ENCODE results near the gene EMILIN2. TPM values are rescaled to one million over a fixed set of nuclear protein-coding genes. Genes with fewer than 3 reads are reported as not detected.
A peak's percentile ranks its signal among the peaks of the same experiment; 100 is the strongest.

Gene EMILIN2
- total and polyA plus RNA-seq, 2 of the 8 experiments (the other 6 are each of a cell fraction or from before 2014, with no cell fraction given) = 6.0 to 7.5 TPM

DNA sequence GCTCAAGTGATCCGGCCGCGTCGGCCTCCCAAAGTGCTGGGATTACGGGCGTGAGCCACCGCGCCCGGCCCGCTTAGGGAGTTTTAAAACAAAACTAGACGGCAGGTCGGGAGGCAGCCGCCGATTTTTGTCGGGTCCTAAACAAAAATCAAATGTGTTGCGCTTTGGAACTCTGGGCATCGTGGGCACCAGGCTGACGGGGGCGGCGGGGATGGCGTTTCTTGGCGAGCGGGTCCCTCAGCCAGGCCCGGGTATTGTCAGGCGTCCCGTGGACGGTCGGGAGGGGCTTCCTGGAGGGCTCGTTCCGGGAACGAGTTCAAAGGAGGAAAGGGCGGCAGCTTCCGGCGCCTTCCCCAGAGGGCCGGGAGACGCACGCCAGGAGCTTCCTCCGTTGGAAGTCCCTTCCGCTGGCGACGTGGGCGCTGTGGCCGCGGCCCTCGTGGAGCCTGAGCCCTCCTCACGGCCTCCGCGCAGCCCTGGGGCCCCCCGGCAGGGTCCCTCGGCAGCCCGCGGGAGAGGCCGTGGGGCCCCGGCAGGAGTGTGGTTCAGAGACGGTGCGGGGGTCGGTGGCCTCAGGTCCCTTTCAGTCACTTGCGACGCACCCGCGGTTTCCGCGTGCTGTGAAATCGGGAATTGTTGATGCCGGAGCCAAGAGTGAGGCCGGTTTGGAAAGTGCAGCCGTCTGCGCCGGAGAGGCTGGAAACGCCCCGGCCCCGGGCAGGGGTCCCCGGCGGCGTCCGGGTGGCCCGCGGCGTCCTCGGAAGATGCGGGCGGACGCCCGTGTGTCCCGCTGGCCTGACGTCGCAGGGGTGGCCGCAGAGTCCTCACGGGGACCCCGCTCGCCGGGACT lies 59.3 kb downstream of the EMILIN2 start:
- H4K91ac ChIP-seq (replicated peaks; ENCODE audit: insufficient read length, low read length) = no peak overlapping the region
- no peak overlapping the region for H2BK15ac ChIP-seq (ENCODE audit: low read length)
- ChIA-PET CTCF (ENCODE audit: partially characterized antibody) (no interaction called here), POLR2A (ENCODE audit: partially characterized antibody) (interaction anchor here (0.8 to 1.5 kb wide), 6 partner anchors 10 to 85 kb away, joined by 3 to 5 read pairs (median 4); no protein-coding TSS in a partner anchor)
- peaks cover 4% of the 10 kb centered on the region; the same call in 1 of the 2 replicates for H3K79me1 ChIP-seq (ENCODE audit: low read depth, low read length)
- DNase-seq (ENCODE audit: low read depth in 1 of 2, low spot score in 2 of 2) = peak in 1 of 2 experiments; percentile 65
- H3K4me1 ChIP-seq (replicated peaks in 1 of 4; ENCODE audit: control insufficient read depth in 3 of 4, insufficient read depth in 4 of 4, low read length in 3 of 4) = peaks cover 0 to 6% (median 4%) of the 10 kb centered on the region in 4 experiments; a peak in 5 of 7 replicates
- peak overlapping the region; percentile 54 to 97 (median 74) for H3K4me3 ChIP-seq (ENCODE audit: extremely low read depth in 1 of 4, insufficient read depth in 2 of 4, low read depth in 3 of 4, low read length in 4 of 4)
- peaks cover 12% of the 10 kb centered on the region; the same call in 1 of the 2 replicates for H3K23me2 ChIP-seq (ENCODE audit: low read depth, low read length)
- peak overlapping the region in 3 of 4 experiments; percentile 34 to 59 (median 40); a peak in 5 of 7 replicates for H3K9ac ChIP-seq (replicated peaks in 1 of 4; ENCODE audit: extremely low read depth in 1 of 4, low read depth in 3 of 4, low read length in 3 of 4)
- H3K27ac ChIP-seq (ENCODE audit: low read depth, low read length) = no peak overlapping the region; the same call in 1 of the 2 replicates
- peak overlapping the region; percentile 86 for H4K8ac ChIP-seq (ENCODE audit: extremely low read depth, insufficient read depth, low read length)
- H4K20me1 ChIP-seq (replicated peaks in 1 of 2; ENCODE audit: control insufficient read depth in 1 of 2, insufficient read depth in 2 of 2, low read length in 2 of 2) = peaks cover 0 to 12% of the 10 kb centered on the region in 2 experiments
- H3K18ac ChIP-seq (ENCODE audit: extremely low read depth, low read length) = no peak overlapping the region
- H2BK5ac ChIP-seq (ENCODE audit: low read depth, low read length) = no peak overlapping the region
- no peak overlapping the region for H2AK5ac ChIP-seq (ENCODE audit: low read depth, low read length)
- H3K27me3 ChIP-seq (replicated peaks in 1 of 4; ENCODE audit: control insufficient read depth in 3 of 4, extremely low read depth in 1 of 4, insufficient read depth in 3 of 4, low read length in 3 of 4) = peaks cover 0 to 2% (median 0%) of the 10 kb centered on the region in 4 experiments; a peak in 3 of 7 replicates
- H3K4ac ChIP-seq (replicated peaks; ENCODE audit: insufficient read length, low read depth, low read length) = peak overlapping the region; percentile 69
- H2AFZ ChIP-seq (ENCODE audit: low read length) = no peak overlapping the region
- no peaks in the 10 kb centered on the region; a peak in 1 of 4 replicates for H3K9me3 ChIP-seq (ENCODE audit: insufficient read depth in 2 of 2, low read depth in 1 of 2, low read length in 1 of 2)
- no peak overlapping the region for H3K23ac ChIP-seq (ENCODE audit: insufficient read length)
- H4K5ac ChIP-seq (ENCODE audit: insufficient read length, low read depth, low read length) = peak overlapping the region; percentile 54
- peaks cover 0 to 13% (median 11%) of the 10 kb centered on the region in 4 experiments; a peak in 6 of 8 replicates for H3K36me3 ChIP-seq (ENCODE audit: control insufficient read depth in 2 of 4, insufficient read depth in 4 of 4, low read length in 3 of 4)
- H2BK120ac ChIP-seq (replicated peaks; ENCODE audit: low read depth, low read length) = no peak overlapping the region
- H2BK20ac ChIP-seq (ENCODE audit: low read length) = no peak overlapping the region
- peak overlapping the region; percentile 53 for H3K56ac ChIP-seq (replicated peaks; ENCODE audit: insufficient read length, low read depth, low read length)
- H3K79me2 ChIP-seq (ENCODE audit: control insufficient read depth in 1 of 2, insufficient read depth in 2 of 2, low read length in 2 of 2) = no peaks in the 10 kb centered on the region
- peak overlapping the region; percentile 91 to 97 for H3K4me2 ChIP-seq (ENCODE audit: insufficient read depth in 1 of 2, low read depth in 2 of 2, low read length in 2 of 2)
- no peak overlapping the region for H2BK12ac ChIP-seq (ENCODE audit: low read depth, low read length)
- 18% methylated on average over 63 of the region's 92 CpGs; no CpG with 5 or more reads in 1 of the 2 experiments for WGBS, 2 experiments (ENCODE audit: extremely low coverage in 1 of 2, insufficient coverage in 1 of 2, insufficient read length in 1 of 2, insufficient replicate concordance in 2 of 2, low coverage in 1 of 2, low lambda C conversion rate in 2 of 2, missing lambda C conversion rate in 1 of 2)
- no peak overlapping the region for H3K14ac ChIP-seq (ENCODE audit: insufficient read length)
- FAIRE-seq = no peak
- TF ChIP-seq TAF7 (optimal IDR thresholded peaks at IDR 0.05; ENCODE audit: borderline replicate concordance, low read depth, low read length) (peak; percentile 13), KDM4A (IDR thresholded peaks at IDR 0.05; ENCODE audit: low read depth, low read length, severe bottlenecking) (peak; percentile 77), TAF1 (IDR thresholded peaks at IDR 0.05; ENCODE audit: low read depth, low read length) (0 out of 2 replicates have a peak, but pooled peaks have one; percentile 34), EGR1 (IDR thresholded peaks at IDR 0.05; ENCODE audit: borderline replicate concordance, low read depth, low read length) (no peak), TEAD4 (IDR thresholded peaks at IDR 0.05; ENCODE audit: low read depth, low read length) (no peak), SP1 (IDR thresholded peaks at IDR 0.05; ENCODE audit: low read depth, low read length) (no peak), EZH2 (IDR thresholded peaks at IDR 0.05; ENCODE audit: low read depth, low read length, severe bottlenecking) (no peak), RFX5 (IDR thresholded peaks at IDR 0.05; ENCODE audit: borderline replicate concordance, low read depth, low read length) (no peak), PHF8 (conservative IDR thresholded peaks at IDR 0.05; ENCODE audit: low read depth, low read length) (peak; percentile 33), SUZ12 (IDR thresholded peaks at IDR 0.05; ENCODE audit: low read length) (no peak), SP4 (IDR thresholded peaks at IDR 0.05; ENCODE audit: low read length) (no peak), KDM5A (IDR thresholded peaks at IDR 0.05; ENCODE audit: low read length) (no peak)
